ENCODE results near the gene MVK. TPM values are rescaled to one million over a fixed set of nuclear protein-coding genes. Genes with fewer than 3 reads are reported as not detected.

The MVK gene
- total RNA-seq, 1 experiment from 2014 or later: 19.2 TPM

DNA sequence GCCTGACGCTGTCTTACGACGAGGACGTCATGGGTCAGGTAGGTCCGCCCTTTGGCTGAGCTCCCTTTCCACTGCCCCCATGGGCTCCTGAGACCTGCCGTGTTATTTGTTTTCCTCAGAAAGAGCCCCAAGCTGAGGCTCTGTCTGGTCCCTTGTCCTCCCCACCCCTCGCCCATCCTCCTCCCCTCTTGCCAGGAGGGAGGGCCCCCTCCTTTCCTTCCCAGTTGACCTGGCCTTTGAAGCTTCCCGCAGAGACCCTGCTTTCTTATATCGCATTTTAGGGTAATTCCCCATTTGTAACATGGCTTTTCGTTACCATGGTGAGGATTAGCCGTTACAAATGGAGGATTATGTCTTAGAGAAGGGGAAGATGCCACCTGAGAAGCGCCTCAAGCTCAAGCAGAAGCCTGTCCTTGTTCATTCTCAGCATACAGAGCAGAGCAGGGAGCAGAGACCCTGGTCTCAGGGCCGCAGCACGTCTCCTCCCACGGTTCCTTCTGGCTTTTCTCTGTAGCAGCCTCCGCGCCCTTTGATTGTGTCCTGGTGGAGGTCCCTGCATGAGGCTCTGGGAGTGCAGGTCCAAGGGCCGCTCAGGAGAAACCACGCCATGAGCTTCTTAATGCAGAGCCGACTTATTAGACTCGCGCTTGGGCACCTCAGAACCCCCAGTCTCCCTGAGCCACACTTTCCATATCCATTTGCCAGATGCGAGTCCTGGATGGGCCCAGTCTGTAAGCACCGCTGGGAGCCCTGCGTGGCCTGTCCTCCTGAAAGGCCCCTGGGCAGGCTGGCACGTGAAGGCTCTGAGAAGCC lies 48.9 kb upstream of the MVK start:
- DNase-seq: no peak
- Histone ChIP-seq H4K91ac (ENCODE audit: insufficient read length, low read depth, low read length) (no peak overlapping the region), H2BK5ac (ENCODE audit: insufficient read length, low read length) (no peak overlapping the region), H3K14ac (ENCODE audit: insufficient read depth, low read length) (no peak overlapping the region), H3K4ac (ENCODE audit: low read depth, low read length) (no peak overlapping the region), H3K79me1 (ENCODE audit: insufficient read depth, low read depth, low read length, poor library complexity, severe bottlenecking) (no peaks in the 10 kb centered on the region), H2BK12ac (ENCODE audit: insufficient read length, low read depth, low read length) (no peak overlapping the region), H3K4me2 (ENCODE audit: insufficient read depth, insufficient read length, low read length) (no peak overlapping the region), H2AFZ (ENCODE audit: low read length) (no peak overlapping the region), H3K4me1 (ENCODE audit: insufficient read depth, low read length) (0 out of 2 replicates have a peak, but pooled peaks cover 2% of the 10 kb centered on the region), H3K23ac (ENCODE audit: insufficient read length, low read depth, low read length) (no peak overlapping the region), H2BK120ac (ENCODE audit: low read depth, low read length, poor library complexity, severe bottlenecking) (no peak overlapping the region), H3T11ph (ENCODE audit: low read length) (no peak overlapping the region), H4K20me1 (ENCODE audit: control insufficient read depth, insufficient read depth, insufficient read length) (no peaks in the 10 kb centered on the region), H3K79me2 (ENCODE audit: insufficient read depth, low read length) (no peaks in the 10 kb centered on the region), H3K27me3 (ENCODE audit: insufficient read depth, low read length) (no peaks in the 10 kb centered on the region), H4K5ac (ENCODE audit: insufficient read length, low read depth, low read length) (no peak overlapping the region), H2BK15ac (ENCODE audit: low read depth, low read length) (no peak overlapping the region), H3K56ac (ENCODE audit: insufficient read length, low read depth, low read length) (no peak overlapping the region), H3K27ac (ENCODE audit: insufficient read length, low read depth, low read length) (no peak overlapping the region), H2BK20ac (ENCODE audit: low read depth, low read length, poor library complexity, severe bottlenecking) (no peak overlapping the region), H3K18ac (ENCODE audit: insufficient read length, low read depth, low read length) (no peak overlapping the region), H2AK5ac (ENCODE audit: insufficient read length, low read length) (no peak overlapping the region), H4K8ac (replicated peaks; ENCODE audit: insufficient read length, low read depth, low read length) (no peak overlapping the region), H3K9ac (ENCODE audit: extremely low read depth, insufficient read length, low read length) (no peak overlapping the region), H3K23me2 (ENCODE audit: insufficient read length, low read depth, low read length, poor library complexity, severe bottlenecking) (no peaks in the 10 kb centered on the region), H3K9me3 (ENCODE audit: control insufficient read depth, low read depth, low read length) (no peaks in the 10 kb centered on the region)
- H3K4me1 Mint-ChIP-seq: peaks cover 13 to 46% of the 10 kb centered on the region in 2 experiments
- no peaks in the 10 kb centered on the region for H3K9me3 Mint-ChIP-seq
- H3K36me3 Mint-ChIP-seq (ENCODE audit: insufficient read depth in 1 of 3, low read depth in 3 of 3): peaks cover 7 to 40% (median 37%) of the 10 kb centered on the region in 3 experiments
- no peaks in the 10 kb centered on the region for H3K27me3 Mint-ChIP-seq (ENCODE audit: low read depth)
- H3K4me3 Mint-ChIP-seq: 0 out of 5 replicates have a peak overlapping the region, but pooled peaks of 1 of the 2 experiments have one; percentile 54
- H3K27ac Mint-ChIP-seq: peak overlapping the region; percentile 28 to 94 (median 79); a peak in 5 of 7 replicates
- TF ChIP-seq, protein P1, sequence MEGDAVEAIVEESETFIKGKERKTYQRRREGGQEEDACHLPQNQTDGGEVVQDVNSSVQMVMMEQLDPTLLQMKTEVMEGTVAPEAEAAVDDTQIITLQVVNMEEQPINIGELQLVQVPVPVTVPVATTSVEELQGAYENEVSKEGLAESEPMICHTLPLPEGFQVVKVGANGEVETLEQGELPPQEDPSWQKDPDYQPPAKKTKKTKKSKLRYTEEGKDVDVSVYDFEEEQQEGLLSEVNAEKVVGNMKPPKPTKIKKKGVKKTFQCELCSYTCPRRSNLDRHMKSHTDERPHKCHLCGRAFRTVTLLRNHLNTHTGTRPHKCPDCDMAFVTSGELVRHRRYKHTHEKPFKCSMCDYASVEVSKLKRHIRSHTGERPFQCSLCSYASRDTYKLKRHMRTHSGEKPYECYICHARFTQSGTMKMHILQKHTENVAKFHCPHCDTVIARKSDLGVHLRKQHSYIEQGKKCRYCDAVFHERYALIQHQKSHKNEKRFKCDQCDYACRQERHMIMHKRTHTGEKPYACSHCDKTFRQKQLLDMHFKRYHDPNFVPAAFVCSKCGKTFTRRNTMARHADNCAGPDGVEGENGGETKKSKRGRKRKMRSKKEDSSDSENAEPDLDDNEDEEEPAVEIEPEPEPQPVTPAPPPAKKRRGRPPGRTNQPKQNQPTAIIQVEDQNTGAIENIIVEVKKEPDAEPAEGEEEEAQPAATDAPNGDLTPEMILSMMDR (conservative IDR thresholded peaks at IDR 0.05): no peak
- WGBS (ENCODE audit: extremely low coverage, insufficient read length, low lambda C conversion rate): no CpG with 5 or more reads among the region's 26 CpGs

Measured in H9 (cell line).